GM21619 (cell line): ENCODE results near the gene MAP3K20.
"Not testable (repeated sequence)": the region's sequence is repeated elsewhere in the genome, so short reads cannot be mapped to it uniquely, and the experiment has no call there.

Experiments used
- ATAC-seq: cut with Tn5 transposase; IDR thresholded peaks from one replicate; pipeline ENCODE4 v1.9.1; 2021; ENCODE audit not compliant: unreplicated experiment

MAP3K20 gene

DNA sequence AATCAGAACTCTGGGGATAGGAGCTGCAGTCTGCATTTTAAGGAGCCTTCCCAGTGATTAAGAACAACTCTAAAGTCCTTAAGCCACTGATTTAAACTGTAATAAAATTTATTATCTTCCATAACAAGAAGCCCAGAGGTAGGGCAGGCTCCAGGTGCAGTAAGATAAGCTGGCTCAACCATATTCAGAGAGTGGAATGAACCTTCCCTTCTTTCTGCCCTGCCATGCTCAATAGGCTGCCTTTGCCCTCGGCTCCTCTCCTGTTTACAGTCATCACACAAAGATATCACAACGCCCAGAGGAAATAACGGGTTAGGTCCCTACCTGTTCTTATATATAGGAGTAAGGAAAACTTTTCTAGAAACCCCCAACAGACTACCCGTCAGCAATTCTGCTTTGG, 188.5 kb downstream of the MAP3K20 start:
- ATAC-seq = no peak

DNA sequence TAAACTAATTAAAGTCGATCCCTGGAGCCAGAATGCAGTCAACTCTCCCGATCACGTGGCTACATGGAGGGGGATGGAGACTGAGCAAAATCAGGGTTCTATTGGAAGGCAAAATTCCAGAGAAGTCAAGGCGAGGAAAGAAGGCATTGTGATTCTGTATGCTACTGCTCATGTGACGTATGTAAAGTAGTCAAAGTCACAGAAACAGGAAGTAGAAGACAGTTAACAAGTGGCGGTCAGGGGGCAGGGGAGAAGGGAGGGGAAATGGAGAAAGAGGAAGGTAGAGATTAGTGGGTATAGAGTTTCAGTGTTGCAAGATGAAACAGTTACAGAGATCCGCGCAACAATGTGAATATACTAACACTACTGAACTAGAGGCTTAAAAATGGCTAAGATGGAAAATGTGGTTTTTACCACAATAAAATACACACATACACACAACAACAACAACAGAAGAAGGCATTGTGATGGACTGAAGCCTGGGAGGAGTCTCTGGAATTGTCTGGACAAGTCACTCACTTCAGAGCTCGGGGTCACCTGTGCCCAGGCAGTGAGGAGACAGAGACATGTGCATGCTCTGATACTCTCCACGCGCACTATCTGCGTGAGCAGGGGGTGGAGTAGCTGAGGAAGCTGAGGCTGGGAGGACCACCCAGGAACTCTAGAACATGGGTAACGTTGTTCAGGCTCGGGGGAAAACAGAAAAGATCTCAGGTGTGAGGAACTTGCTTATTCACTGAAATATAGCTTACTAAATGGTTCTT, 189.1 kb downstream of the MAP3K20 start:
- ATAC-seq = peak; percentile 97

DNA sequence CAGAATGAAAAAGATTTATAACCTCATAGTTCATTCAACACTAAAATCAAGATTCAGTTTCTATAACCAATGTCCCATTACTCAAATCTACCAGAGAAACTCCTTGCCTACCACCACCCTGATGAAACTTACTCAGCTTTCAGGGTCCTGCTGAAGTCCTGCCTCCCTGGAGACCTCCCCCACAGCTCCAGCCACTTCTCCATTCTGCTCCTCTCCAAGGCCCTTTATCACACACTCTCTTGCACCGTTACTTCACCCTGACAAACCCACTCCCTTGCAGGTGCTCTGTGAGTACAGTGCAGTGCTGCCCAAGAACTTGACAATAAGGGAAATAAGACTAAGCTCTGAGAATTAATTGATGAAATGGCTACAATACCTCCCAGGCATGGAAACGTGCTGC, 195.5 kb downstream of the MAP3K20 start:
- ATAC-seq = no peak

DNA sequence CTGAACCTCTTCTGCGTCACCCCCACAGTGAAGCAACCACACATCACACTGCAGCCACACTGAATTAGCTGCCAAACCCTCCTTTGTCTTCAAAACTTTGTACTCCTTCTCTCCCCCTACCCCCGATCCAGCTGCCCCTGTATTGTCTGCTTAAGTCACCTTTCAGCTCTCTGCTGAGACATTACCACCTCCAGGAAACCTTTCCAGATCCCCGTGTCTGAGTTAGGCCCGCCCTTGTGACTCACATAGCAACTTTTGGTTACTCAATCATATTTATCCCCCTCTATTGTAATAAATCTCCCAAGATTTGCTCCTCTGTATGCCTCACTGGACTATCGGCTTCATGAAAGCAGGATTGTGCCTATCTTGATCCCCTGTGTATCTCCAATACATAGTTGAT, 196.2 kb downstream of the MAP3K20 start:
- no peak for ATAC-seq

DNA sequence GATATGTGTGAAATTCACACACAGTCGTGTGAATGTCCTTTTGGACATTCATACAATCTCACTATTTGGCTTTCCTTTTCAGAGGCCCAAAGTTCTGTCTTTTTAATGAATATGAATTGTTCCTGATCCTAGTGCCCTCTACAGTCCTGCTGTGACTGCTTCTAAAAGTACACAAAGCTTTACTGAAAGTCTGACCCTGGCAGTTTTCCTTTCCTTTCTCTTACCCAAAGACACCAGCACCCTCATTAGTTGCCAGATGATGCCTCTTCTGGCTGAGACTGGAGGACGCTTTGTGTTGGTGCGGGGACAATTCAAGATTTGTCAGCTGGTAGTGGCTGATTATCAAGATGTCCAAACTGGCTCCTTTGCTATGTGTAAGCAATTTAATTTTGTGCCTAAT, 197.2 kb downstream of the MAP3K20 start:
- no peak for ATAC-seq

DNA sequence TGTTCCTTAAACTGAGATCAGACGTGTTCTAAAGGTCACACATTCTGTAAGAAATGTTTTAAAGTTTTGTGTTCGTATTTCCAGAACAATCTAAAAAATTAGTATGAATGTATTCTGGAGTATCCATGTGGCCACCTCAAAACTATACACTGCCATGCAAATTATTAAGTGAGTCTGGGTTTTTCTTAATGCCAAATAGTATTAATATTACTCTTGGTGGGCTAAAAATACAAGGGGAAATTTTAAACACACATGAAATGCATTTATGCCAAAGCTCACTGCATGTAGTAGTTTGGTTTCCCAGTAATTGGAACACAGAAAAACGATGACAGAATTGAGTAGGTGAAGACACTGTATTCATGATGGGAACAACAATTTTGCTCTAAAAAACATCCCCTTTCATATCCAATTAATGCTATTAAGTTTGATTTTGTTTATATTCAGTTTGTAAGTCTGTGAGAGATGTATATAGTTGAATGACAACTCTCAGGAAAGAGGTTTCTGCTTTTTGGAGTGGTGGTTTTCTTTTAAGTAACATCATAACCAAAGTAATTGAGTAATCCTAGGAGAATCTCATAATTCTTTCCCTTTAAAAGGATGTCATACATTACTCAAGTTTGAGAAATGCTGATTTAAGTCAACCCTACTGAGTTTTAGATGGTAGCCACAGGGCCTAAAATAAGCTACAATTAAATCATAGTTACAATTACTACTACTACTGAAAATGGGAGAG, 203.3 kb downstream of the MAP3K20 start:
- no peak for ATAC-seq

DNA sequence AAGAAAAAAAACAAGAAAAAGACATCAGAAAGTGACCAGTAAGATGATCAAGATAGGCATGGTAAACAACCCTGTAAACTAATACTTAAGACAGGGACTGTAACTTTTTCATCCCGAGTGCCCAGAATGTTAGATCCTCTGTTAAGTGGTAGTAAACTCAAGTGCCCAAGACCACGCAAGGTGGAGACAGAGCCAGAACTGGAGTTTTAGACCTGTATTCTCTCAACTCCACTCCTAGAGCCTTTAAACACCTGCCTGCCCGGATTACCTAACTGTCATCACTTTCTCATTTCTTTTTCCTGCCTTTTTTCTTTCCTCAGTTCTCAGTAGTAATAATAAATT, 203.9 kb downstream of the MAP3K20 start:
- ATAC-seq = no peak

DNA sequence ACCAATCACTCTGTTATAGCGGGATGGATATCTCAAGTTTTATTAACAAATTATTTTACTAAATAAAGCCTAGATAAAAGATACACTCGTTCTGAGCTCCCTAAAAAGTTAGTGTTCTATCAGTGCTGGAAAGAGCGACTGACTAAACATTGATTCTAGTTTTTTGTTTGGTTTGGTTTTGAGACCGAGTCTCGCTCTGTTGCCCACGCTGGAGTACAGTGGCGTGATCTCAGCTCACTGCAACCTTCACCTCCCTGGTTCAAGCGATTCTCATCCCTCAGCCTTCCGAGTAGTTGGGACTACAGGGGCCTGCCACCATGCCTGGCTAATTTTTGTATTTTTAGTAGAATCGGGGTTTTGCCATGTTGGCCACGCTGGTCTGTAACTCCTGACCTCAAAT, 205.2 kb downstream of the MAP3K20 start:
- no peak for ATAC-seq

DNA sequence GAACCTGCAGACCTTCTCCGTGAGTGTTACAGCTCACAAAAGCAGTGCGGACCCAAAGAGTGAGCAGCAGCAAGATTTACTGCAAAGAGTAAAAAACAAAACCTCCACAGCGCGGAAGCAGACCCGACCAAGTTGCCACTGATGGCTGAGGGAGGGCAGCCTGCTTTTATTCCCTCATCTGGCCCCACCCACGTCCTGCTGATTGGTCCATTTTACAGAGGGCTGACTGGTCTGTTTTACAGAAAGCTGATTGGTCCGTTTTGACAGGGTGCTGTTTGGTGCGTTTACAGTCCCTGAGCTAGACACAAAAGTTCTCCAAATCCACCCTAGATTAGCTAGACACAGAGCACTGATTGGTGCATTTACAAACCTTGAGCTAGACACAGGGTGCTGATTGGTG, 206.3 kb downstream of the MAP3K20 start:
- not testable (repeated sequence) for ATAC-seq

DNA sequence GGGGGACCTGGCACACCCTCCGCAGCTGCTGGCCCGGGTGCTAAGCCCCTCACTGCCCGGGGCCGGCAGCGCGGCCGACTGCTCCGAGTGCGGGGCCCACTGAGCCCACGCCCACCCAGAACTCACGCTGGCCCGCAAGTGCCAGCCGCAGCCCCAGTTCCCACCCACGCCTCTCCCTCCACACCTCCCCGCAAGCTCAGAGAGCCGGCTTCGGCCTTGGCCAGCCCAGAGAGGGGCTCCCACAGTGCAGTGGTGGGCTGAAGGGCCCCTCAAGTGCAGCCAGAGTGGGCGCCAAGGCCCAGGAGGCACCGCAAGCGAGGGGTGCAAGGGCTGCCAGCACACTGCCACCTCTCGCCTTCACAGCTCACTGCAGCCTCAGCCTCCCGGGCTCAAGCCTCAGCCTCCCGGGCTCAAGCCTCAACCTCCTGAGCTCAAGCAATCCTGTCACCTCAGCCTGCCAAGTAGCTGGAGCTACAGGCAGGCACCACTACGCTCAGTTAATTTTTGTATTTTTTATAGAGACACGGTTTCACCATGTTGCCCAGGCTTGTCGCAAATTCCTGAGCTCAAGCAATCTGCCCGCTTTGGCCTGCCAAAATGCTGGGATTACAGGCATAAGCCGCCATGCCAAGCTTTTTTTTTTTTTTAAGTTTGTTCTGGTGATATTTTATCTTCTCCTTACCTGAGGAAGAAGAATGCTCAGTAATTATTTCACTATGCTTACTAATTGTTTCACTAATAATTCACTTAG, 207.3 kb downstream of the MAP3K20 start:
- no peak for ATAC-seq

DNA sequence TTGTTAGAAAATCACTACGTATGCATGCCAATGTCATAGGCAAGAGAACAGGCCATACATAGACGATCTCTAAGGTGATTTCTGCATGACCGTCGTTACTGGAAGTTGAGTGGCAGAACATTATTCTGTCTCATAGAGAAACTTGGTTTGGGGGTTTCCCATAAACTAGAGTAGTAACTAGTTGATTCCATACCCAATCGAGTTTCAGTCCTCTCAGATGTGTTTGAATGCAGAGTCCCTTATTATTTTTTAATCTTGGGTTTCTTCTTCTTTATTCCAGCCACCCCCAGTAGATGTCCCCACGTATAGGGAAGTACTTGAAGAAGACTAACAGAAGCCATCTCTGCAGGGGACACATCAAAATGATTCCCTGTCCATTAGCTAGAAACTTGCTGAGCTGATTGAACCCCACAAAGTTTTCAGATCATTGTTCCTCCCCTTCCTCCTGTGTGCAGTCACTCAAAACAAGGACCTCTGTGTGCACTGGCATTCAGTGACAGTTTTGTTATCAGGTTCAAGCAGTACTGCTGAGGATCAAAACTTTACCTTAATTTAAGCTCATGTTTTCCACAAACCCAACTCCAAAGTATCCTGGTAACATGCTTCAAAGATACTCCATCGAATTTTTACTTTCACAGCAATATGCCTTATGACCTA, 210.6 kb downstream of the MAP3K20 start:
- ATAC-seq = peak; percentile 68

DNA sequence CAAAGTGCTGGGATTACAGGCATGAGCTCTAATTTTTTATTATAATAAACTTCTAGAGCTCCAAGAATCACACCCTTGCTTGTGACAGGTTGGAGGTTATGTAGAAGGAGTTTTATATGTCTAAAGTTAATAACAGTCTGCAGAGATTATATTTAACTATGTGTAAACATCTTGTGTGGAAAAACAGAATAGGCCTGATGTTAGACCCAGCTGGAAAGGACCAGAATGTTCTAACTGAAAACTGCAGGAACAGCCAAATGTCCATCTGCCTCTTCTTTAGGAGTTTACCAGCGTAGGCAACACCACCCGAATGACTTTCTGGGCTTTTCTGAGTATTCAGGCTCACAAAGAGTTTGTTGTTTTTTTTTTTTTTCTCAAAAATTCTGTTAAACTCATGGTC, 211.9 kb downstream of the MAP3K20 start:
- no peak for ATAC-seq

DNA sequence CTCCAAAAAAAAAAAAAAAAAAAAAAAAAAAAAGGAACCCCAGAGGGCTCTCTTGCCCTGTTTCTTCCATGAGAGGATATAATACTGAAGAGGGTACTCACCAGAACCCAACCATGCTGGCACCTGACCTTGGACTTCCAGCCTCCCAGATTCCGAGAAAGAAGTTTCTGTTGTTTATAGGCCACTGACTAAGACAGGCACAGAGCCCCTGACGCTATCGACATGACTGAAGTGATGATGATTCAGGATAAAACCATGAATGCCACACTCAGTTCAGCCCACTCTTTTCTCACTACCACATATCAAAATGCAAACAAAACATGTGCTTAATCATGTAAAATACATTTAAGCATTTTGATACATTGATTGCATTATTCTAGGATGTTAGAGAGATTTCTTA, 212.9 kb downstream of the MAP3K20 start:
- ATAC-seq = no peak

DNA sequence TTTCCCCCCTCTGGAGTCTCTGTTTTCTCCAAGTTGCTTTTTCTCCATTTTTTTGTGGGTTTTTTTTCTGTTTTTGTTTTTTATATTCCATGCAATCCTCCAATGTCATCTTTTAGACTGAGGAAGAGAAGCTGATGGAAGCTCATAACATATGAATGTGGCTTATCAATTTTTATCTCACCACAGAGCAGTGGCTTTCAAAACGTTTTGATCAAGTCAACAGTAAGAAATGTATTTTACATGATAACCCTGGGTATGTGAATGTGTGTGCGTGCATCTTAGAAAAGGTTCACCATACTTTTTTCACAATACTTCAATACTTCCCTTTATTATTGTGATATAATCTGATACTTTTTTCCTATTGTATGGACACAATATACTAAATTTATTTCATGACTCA, 214.4 kb downstream of the MAP3K20 start:
- no peak for ATAC-seq

DNA sequence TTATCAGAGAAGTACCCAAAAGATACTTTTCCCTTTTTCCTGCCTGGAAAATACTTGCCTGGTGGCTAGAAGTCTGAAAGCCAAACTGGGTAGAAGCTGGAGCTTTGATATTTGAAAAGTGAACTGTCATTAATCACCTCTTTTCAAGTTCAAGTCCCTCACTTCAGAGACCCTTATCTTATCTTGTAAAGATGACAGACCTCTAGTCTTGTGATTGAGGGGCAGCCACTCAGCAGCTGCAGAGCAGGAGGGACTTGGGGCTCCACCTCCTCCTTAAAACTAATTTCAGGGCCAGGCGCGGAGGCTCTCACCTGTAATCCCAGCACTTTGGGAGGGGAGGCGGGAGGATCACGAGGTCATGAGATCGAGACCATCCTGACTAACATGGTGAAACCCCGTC, 214.9 kb downstream of the MAP3K20 start:
- ATAC-seq = no peak

DNA sequence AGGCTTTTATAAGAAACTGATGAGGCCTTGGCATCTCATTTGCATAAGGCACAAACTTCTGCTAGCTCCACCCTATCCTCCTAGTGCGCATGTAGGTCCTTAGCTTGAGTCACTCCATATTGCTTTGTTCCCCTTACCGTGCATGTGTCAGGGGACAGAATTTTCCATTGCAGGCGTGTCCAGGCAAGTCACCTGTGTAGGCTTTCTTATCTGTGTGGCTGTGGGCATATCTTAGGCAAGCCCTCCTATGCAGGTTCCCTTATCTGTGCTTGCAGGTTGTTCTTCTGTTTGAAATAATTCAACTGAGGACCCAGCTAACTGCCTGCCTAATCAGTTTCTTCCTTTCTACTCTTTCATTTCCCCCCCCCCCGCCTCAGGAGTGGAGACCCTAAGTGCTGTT, 215.8 kb downstream of the MAP3K20 start:
- no peak for ATAC-seq

DNA sequence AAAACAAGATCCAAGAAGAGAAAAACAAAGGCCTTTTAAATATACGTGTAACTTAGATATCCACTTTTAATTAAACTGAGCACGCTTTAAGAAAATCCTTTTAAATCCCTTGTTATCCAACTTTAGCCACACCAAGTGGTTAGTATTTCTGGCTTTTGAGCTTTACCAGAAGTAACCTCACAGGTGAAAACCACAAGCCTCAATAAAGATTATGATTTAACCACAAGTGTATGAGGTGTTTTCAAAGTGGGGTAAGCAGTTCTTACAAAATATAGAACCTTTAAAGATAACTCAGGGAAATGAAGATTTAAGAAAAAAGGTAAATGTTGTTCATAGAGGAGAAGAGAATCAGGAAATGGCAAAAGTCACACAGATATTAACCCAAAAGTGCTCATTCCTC, 220.6 kb downstream of the MAP3K20 start:
- ATAC-seq = no peak

DNA sequence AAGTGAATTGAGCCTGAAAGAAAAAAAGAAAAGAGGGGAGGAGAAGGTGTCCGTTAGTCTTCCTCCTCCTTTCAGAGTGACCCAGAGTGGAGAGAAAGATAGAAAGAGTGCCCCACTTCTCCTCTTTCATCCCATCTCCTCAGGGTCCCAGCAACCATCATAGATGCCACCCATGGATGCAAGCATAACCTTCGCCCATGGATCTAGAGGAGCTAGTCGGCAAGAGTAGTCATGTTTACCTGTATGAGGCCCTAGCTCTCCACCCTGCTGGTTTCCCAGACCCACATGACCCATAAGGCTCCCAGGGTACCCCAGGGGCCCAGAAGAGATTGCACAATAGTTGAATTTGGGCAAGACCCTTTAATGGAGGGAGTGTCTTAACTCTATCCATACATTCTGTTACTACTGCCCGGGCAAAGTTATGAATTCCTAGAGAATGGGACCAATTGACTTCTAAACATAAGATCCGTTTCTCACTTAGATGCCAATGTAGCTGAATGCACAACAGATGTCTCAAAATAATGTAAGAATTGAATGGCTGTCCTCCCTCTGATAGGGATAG, 223.0 kb downstream of the MAP3K20 start:
- ATAC-seq = no peak

DNA sequence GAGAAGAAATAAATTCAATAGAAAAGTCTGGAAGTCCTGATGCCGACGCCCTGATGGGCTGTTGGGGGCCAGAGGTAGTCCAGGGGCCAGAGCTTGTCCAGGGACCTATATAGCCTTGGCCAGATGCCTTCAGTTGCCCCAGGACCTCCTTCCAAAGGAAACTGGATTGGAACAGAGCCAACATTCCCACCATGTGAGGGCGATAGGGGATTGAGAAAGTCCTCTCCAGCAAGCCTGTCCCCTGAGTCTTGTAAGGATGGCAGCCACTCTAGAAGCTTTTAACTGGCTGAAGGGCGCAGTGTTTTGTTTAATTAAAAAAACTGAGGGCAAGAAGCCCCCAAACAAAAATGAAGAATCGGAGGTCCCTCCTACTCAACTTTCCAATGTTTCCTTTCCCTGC, 224.1 kb downstream of the MAP3K20 start:
- ATAC-seq = no peak

DNA sequence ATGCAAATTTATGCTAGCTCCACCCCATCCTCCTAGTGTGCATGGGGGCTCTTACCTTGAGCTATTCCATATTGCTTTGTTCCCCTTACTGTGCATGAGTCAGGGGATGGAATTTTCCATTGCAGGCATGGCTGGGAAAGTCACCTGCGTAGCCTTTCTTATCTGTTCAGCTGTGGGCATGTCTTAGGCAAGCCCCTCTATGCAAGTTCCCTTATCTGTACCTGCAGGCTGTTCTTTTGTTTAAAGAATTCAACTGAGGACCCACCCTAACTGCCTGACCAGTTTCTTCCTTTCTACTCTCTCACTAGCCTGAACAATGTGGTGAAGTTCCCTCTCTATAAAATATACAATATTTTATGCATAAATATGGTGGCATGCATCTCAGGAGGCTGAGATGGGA, 224.8 kb downstream of the MAP3K20 start:
- ATAC-seq = no peak

DNA sequence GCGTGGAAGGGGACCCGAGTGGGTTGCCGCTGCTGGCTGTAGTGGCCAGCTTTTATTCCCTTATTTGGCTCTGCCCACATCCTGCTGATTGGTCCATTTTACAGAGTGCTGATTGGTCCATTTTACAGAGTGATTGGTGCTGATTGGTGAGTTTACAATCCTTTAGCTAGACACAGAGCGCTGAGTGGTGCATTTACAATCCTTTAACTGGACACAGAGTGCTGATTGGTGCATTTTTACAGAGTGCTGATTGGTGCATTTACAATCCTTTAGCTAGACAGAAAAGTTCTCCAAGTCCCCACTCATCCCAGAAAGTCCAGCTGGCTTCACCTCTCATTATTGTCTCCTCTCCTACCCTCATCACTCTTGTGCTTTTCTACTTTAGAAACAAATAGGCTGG, 225.9 kb downstream of the MAP3K20 start:
- not testable (repeated sequence) for ATAC-seq
